GM12878 (cell line): ENCODE measurements around the gene ABTB1. TPM values are rescaled to one million over a fixed set of nuclear protein-coding genes. Genes with fewer than 3 reads are reported as not detected.

Experiments
- ATAC-seq: fragments of 200-7000 bp; cut with Tn5 transposase; 3 replicates; pipeline ENCODE4 v1.9.1; 2020; ENCODE audit warnings: mild to moderate bottlenecking, moderate library complexity
- BruUV-seq: library from RNA; stranded (reverse); fragments of 400-500 nt; replicated peaks from 2 replicates; lab custom pipeline; 2021; lab: Mats Ljungman, UMichigan
- CTCF ChIA-PET: fragments of 300-600 bp; sonication (Branson Sonifier 250); formaldehyde crosslinking; extraction: SDS; loops from one replicate; lab custom pipeline; 2021; ENCODE audit warnings: inconsistent platforms; lab: Yijun Ruan, JAX
- POLR2A ChIA-PET: fragments of 350-600 bp; formaldehyde crosslinking; extraction: SDS; loops from one replicate; lab custom pipeline; 2021; ENCODE audit warnings: inconsistent platforms; lab: Charles Lee
- RAD21 ChIA-PET: fragments of 300-600 bp; sonication (Branson Sonifier 250); formaldehyde crosslinking; loops from one replicate; lab custom pipeline; 2023; ENCODE audit warnings: antibody characterized with exemption; ENCODE audit not compliant: unreplicated experiment; lab: Charles Lee
- SMC1A ChIA-PET: fragments of 300-600 bp; sonication (Branson Sonifier 250); formaldehyde crosslinking; loops from one replicate; lab custom pipeline; 2023; ENCODE audit not compliant: unreplicated experiment, uncharacterized antibody; lab: Charles Lee
- DNase-seq: peaks from one replicate; pipeline ENCODE4 v3.0.0-alpha.2; 2011; ENCODE audit warnings: low read depth, low spot score
- FAIRE-seq: peaks from 3 replicates; lab custom pipeline; 2011; peaks lifted over from hg19 to GRCh38; lab: Jason Lieb, UNC
- H2AFZ ChIP-seq: 2 replicates; pipeline ENCODE4 v1.6.0; 2011; ENCODE audit warnings: low read depth, low read length, control low read depth; ENCODE audit not compliant: control insufficient read depth
- H3K27ac ChIP-seq: 2 replicates; pipeline ENCODE4 v1.5.1; 2011; ENCODE audit warnings: control low read depth; ENCODE audit not compliant: control insufficient read depth, insufficient read depth
- H3K27me3 ChIP-seq, 2 experiments: replicated peaks in 1 of 2; 2 replicates each; pipeline versions ENCODE4 v1.6.0 to v1.6.1; 2011; ENCODE audit warnings: low read length in 1 of 2; ENCODE audit not compliant: control insufficient read depth in 2 of 2, insufficient read depth in 2 of 2
- H3K36me3 ChIP-seq, 2 experiments: 2 replicates each; pipeline ENCODE4 v1.5.1; 2011; ENCODE audit warnings: low read length in 1 of 2; ENCODE audit not compliant: control insufficient read depth in 2 of 2, insufficient read depth in 2 of 2
- H3K4me1 ChIP-seq: 2 replicates; pipeline ENCODE4 v1.6.1; 2011; ENCODE audit warnings: mild to moderate bottlenecking, low read length, moderate library complexity, mixed read lengths; ENCODE audit not compliant: control insufficient read depth, insufficient read depth
- H3K4me2 ChIP-seq: 2 replicates; pipeline ENCODE4 v1.6.0; 2011; ENCODE audit warnings: control low read depth; ENCODE audit not compliant: control insufficient read depth, insufficient read depth
- H3K4me3 ChIP-seq: fragments of 200-600 bp; sonication (generic); 2 replicates; pipeline ENCODE4 v1.5.1; 2016
- H3K79me2 ChIP-seq: 2 replicates; pipeline ENCODE4 v1.6.0; 2011; ENCODE audit warnings: low read length; ENCODE audit not compliant: control insufficient read depth, insufficient read depth
- H3K9ac ChIP-seq: 2 replicates; pipeline ENCODE4 v1.8.0; 2011; ENCODE audit warnings: low read length, control low read depth, mixed read lengths; ENCODE audit not compliant: control insufficient read depth, insufficient read depth
- H3K9me3 ChIP-seq: replicated peaks from 3 replicates; pipeline ENCODE4 v1.5.1; 2011; ENCODE audit warnings: mild to moderate bottlenecking, low read length; ENCODE audit not compliant: control insufficient read depth, insufficient read depth
- H4K20me1 ChIP-seq: 2 replicates; pipeline ENCODE4 v1.6.0; 2011; ENCODE audit not compliant: control insufficient read depth, insufficient read depth
- ESRRA ChIP-seq: IDR thresholded peaks from 2 replicates; pipeline ENCODE4 v1.6.1; 2012; ENCODE audit warnings: mild to moderate bottlenecking, low read length, improper control_type of control experiment
- GATAD2B ChIP-seq: fragments of 450-650 bp; conservative IDR thresholded peaks from 2 replicates; pipeline ENCODE4 v1.6.1; 2017; ENCODE audit warnings: low read depth, mild to moderate bottlenecking, moderate library complexity
- HCFC1 ChIP-seq: fragments of 150-350 bp; IDR thresholded peaks from 2 replicates; pipeline ENCODE4 v1.6.1; 2014; ENCODE audit warnings: low read length
- JUNB ChIP-seq: IDR thresholded peaks from 2 replicates; pipeline ENCODE4 v1.6.1; 2016; ENCODE audit warnings: antibody characterized with exemption, mild to moderate bottlenecking
- KAT2A ChIP-seq: conservative IDR thresholded peaks from 2 replicates; pipeline ENCODE4 v1.6.1; 2011; ENCODE audit warnings: low read depth, low read length; ENCODE audit not compliant: control insufficient read depth
- MAX ChIP-seq: IDR thresholded peaks from 2 replicates; pipeline ENCODE4 v1.6.1; 2012; ENCODE audit warnings: low read depth, low read length, improper control_type of control experiment
- MTA2 ChIP-seq: fragments of 450-650 bp; IDR thresholded peaks from 2 replicates; pipeline ENCODE4 v1.6.1; 2016; ENCODE audit warnings: low read depth, mild to moderate bottlenecking, moderate library complexity
- NFYB ChIP-seq: IDR thresholded peaks from 2 replicates; pipeline ENCODE4 v1.6.1; 2011; ENCODE audit warnings: low read depth, mild to moderate bottlenecking, low read length, improper control_type of control experiment, moderate library complexity; ENCODE audit not compliant: insufficient read depth
- NR2C1 ChIP-seq: fragments of 450-650 bp; IDR thresholded peaks from 2 replicates; pipeline ENCODE4 v1.6.1; 2017; ENCODE audit warnings: antibody characterized with exemption, mild to moderate bottlenecking, moderate library complexity
- PAX5 ChIP-seq: IDR thresholded peaks from 2 replicates; pipeline ENCODE4 v1.6.1; 2011; ENCODE audit warnings: low read depth, low read length, borderline replicate concordance
- PBX3 ChIP-seq: IDR thresholded peaks from 2 replicates; pipeline ENCODE4 v1.6.1; 2011; ENCODE audit warnings: mild to moderate bottlenecking, low read depth, low read length, moderate library complexity; ENCODE audit not compliant: insufficient replicate concordance
- SIN3A ChIP-seq: IDR thresholded peaks from 2 replicates; pipeline ENCODE4 v1.6.1; 2012; ENCODE audit warnings: low read depth, low read length, improper control_type of control experiment
- SKIL ChIP-seq: fragments of 450-650 bp; IDR thresholded peaks from 2 replicates; pipeline ENCODE4 v1.6.1; 2017; ENCODE audit warnings: mild to moderate bottlenecking, low read depth, inconsistent platforms; ENCODE audit not compliant: poor library complexity, severe bottlenecking
- SP1 ChIP-seq: IDR thresholded peaks from one replicate; pipeline ENCODE4 v1.6.1; 2011; ENCODE audit warnings: low read depth, low read length
- ZBED1 ChIP-seq: IDR thresholded peaks from 2 replicates; pipeline ENCODE4 v1.6.1; 2016; ENCODE audit warnings: borderline replicate concordance
- ZNF207 ChIP-seq: fragments of 450-650 bp; IDR thresholded peaks from 2 replicates; pipeline ENCODE4 v1.6.1; 2014; ENCODE audit warnings: antibody characterized with exemption, mild to moderate bottlenecking, borderline replicate concordance
- WGBS: methylation state at CpG from one replicate; pipeline ENCODE4 v1.1.6; 2016; ENCODE audit warnings: low lambda C conversion rate; ENCODE audit not compliant: insufficient replicate concordance, insufficient coverage; ENCODE audit errors: missing lambda C conversion rate; 5-methylcytosine and 5-hydroxymethylcytosine counted together
- in situ Hi-C: fragments of 300-500 bp; cut with MboI; formaldehyde crosslinking; loops from 9 replicates; pipeline ENCODE4 v1.14.3; 2018; ENCODE audit warnings: mixed read lengths
- intact Hi-C: fragments of 100-400 bp; cut with micrococcal nuclease; formaldehyde crosslinking; loops from one replicate; pipeline ENCODE4 v1.14.2; 2022; ENCODE audit not compliant: unreplicated experiment
- polyA plus RNA-seq, 11 experiments: library from polyadenylated mRNA; depleted of rRNA in 4 of 11; unstranded in 6 of 11; stranded (reverse) in 5 of 11; fragments of >200 nt; fragmentation: Nextera tagmentation in 4 of 11; fragmentation: Illumina TruSeq in 1 of 11; extraction: Ambion mirVana in 4 of 11; extraction: Trizol in 1 of 11; gene quantifications; 1 replicate in 1 of 11; 2 replicates in 10 of 11; pipeline versions ENCODE4 v1.2.1 to v1.2.3, GENCODE V29; 2011 to 2016; ENCODE audit warnings: inconsistent platforms in 2 of 11, missing spikeins in 2 of 11, low read depth in 1 of 11
- total RNA-seq, 4 experiments: library from RNA; depleted of rRNA in 3 of 4; stranded (reverse); fragments of >200 nt in 3 of 4; fragmentation: Illumina TruSeq in 1 of 4; extraction: Trizol in 1 of 4; gene quantifications; 2 replicates each; pipeline versions ENCODE4 v1.2.1 to v1.2.3, GENCODE V29; 2013 to 2021

The ABTB1 gene
- total and polyA plus RNA-seq, 10 of the 15 experiments (the other 5 are each of a cell fraction or from before 2014, with no cell fraction given): 0.11 to 10.2 (median 7.1) TPM

GRCh38 chr3:127719369-127719768 lies 46.6 kb downstream of the ABTB1 start:
- ATAC-seq: no peak
- H3K4me3 ChIP-seq: no peak overlapping the region
- TF ChIP-seq SP1: no peak
- TF ChIP-seq PBX3: no peak
- TF ChIP-seq MTA2: no peak
- TF ChIP-seq SIN3A: no peak
- H3K4me2 ChIP-seq: no peak overlapping the region
- intact Hi-C loops (no loop called here), in situ Hi-C loops (no loop called here)
- no peaks in the 10 kb centered on the region for H3K27me3 ChIP-seq
- ChIA-PET POLR2A (no interaction called here), RAD21 (no interaction called here), CTCF (no interaction called here), SMC1A (no interaction called here)
- peaks cover 35 to 39% of the 10 kb centered on the region in 2 experiments for H3K36me3 ChIP-seq
- no peak overlapping the region for H2AFZ ChIP-seq
- H3K79me2 ChIP-seq: peaks cover 4% of the 10 kb centered on the region
- no peak for FAIRE-seq
- BruUV-seq: no TSS peak
- H4K20me1 ChIP-seq: no peaks in the 10 kb centered on the region
- WGBS: 97% methylated on average over 8 of the region's 8 CpGs
- H3K4me1 ChIP-seq: peaks cover 6% of the 10 kb centered on the region; the same call in 1 of the 2 replicates
- H3K9me3 ChIP-seq: no peaks in the 10 kb centered on the region
- H3K9ac ChIP-seq: no peak overlapping the region
- no peak for DNase-seq
- no peak overlapping the region for H3K27ac ChIP-seq

GRCh38 chr3:127720161-127720823 lies 47.5 kb downstream of the ABTB1 start:
- Histone ChIP-seq H3K27ac (no peak overlapping the region), H3K27me3 (no peaks in the 10 kb centered on the region), H3K4me1 (peaks cover 6% of the 10 kb centered on the region; the same call in 1 of the 2 replicates), H3K36me3 (peaks cover 28 to 37% of the 10 kb centered on the region in 2 experiments), H3K4me2 (no peak overlapping the region), H3K79me2 (peaks cover 5% of the 10 kb centered on the region), H2AFZ (no peak overlapping the region), H3K9ac (no peak overlapping the region), H3K9me3 (no peaks in the 10 kb centered on the region), H3K4me3 (no peak overlapping the region), H4K20me1 (no peaks in the 10 kb centered on the region)
- in situ Hi-C loops: no loop called here
- DNase-seq: no peak
- ChIA-PET SMC1A (no interaction called here), POLR2A (no interaction called here), RAD21 (no interaction called here), CTCF (no interaction called here)
- no TSS peak for BruUV-seq
- 92% methylated on average over 15 of the region's 15 CpGs for WGBS
- no peak for TF ChIP-seq KAT2A
- no peak for TF ChIP-seq HCFC1
- no peak for TF ChIP-seq JUNB
- TF ChIP-seq ZNF207: no peak
- no peak for TF ChIP-seq MAX
- TF ChIP-seq ZBED1: no peak
- no peak for TF ChIP-seq NFYB
- no peak for TF ChIP-seq PAX5
- TF ChIP-seq GATAD2B: no peak
- no peak for TF ChIP-seq ESRRA
- no peak for TF ChIP-seq NR2C1
- no peak for TF ChIP-seq SKIL
- ATAC-seq: no peak
- FAIRE-seq: no peak
- intact Hi-C loops: no loop called here
